H9 (cell line): ENCODE results near the gene OS9. TPM values are rescaled to one million over a fixed set of nuclear protein-coding genes. Genes with fewer than 3 reads are reported as not detected.
A peak's percentile ranks its signal among the peaks of the same experiment; 100 is the strongest.

Experiments used
- DNase-seq: peaks from one replicate; pipeline ENCODE4 v3.0.0-alpha.2; 2017
- H2AFZ ChIP-seq: one replicate; pipeline ENCODE4 v1.6.1; 2013; ENCODE audit warnings: mild to moderate bottlenecking, low read length, control low read depth, moderate library complexity
- H2AK5ac ChIP-seq: 2 replicates; pipeline ENCODE4 v1.6.1; 2013; ENCODE audit warnings: low read length, control low read depth, mixed read lengths; ENCODE audit not compliant: insufficient read length
- H2BK120ac ChIP-seq: one replicate; pipeline ENCODE4 v1.6.1; 2013; ENCODE audit warnings: low read depth, mild to moderate bottlenecking, low read length, control low read depth, inconsistent platforms; ENCODE audit not compliant: poor library complexity, severe bottlenecking
- H2BK12ac ChIP-seq: 2 replicates; pipeline ENCODE4 v1.6.1; 2013; ENCODE audit warnings: low read length, control low read depth, mixed read lengths, low read depth; ENCODE audit not compliant: insufficient read length
- H2BK15ac ChIP-seq: 2 replicates; pipeline ENCODE4 v1.6.1; 2013; ENCODE audit warnings: low read depth, low read length, control low read depth
- H2BK20ac ChIP-seq: one replicate; pipeline ENCODE4 v1.6.1; 2013; ENCODE audit warnings: low read depth, mild to moderate bottlenecking, low read length, control low read depth, inconsistent platforms; ENCODE audit not compliant: poor library complexity, severe bottlenecking
- H2BK5ac ChIP-seq: 2 replicates; pipeline ENCODE4 v1.6.1; 2013; ENCODE audit warnings: low read length, control low read depth, mixed read lengths; ENCODE audit not compliant: insufficient read length
- H3K14ac ChIP-seq: 2 replicates; pipeline ENCODE4 v1.6.1; 2013; ENCODE audit warnings: low read length, control low read depth; ENCODE audit not compliant: insufficient read depth
- H3K18ac ChIP-seq: 2 replicates; pipeline ENCODE4 v1.6.1; 2013; ENCODE audit warnings: low read depth, mild to moderate bottlenecking, mixed read lengths, low read length, control low read depth; ENCODE audit not compliant: insufficient read length
- H3K23ac ChIP-seq: 2 replicates; pipeline ENCODE4 v1.6.1; 2013; ENCODE audit warnings: low read length, control low read depth, mixed read lengths, low read depth; ENCODE audit not compliant: insufficient read length
- H3K23me2 ChIP-seq: 2 replicates; pipeline ENCODE4 v1.6.1; 2013; ENCODE audit warnings: low read depth, mild to moderate bottlenecking, mixed read lengths, low read length, control low read depth; ENCODE audit not compliant: insufficient read length, poor library complexity, severe bottlenecking
- H3K27ac ChIP-seq: 2 replicates; pipeline ENCODE4 v1.5.1; 2013; ENCODE audit warnings: low read length, control low read depth, mixed read lengths, low read depth; ENCODE audit not compliant: insufficient read length
- H3K27me3 ChIP-seq: 2 replicates; pipeline ENCODE4 v1.6.1; 2013; ENCODE audit warnings: low read length, control low read depth, inconsistent platforms; ENCODE audit not compliant: insufficient read depth
- H3K4ac ChIP-seq: 2 replicates; pipeline ENCODE4 v1.6.1; 2013; ENCODE audit warnings: low read depth, mild to moderate bottlenecking, control low read depth, inconsistent platforms, low read length, moderate library complexity
- H3K4me1 ChIP-seq: 2 replicates; pipeline ENCODE4 v1.6.1; 2013; ENCODE audit warnings: low read length, control low read depth, inconsistent platforms; ENCODE audit not compliant: insufficient read depth
- H3K4me2 ChIP-seq: 2 replicates; pipeline ENCODE4 v1.6.1; 2013; ENCODE audit warnings: low read length, control low read depth, mixed read lengths; ENCODE audit not compliant: insufficient read length, insufficient read depth
- H3K56ac ChIP-seq: 2 replicates; pipeline ENCODE4 v1.6.1; 2013; ENCODE audit warnings: low read depth, mild to moderate bottlenecking, mixed read lengths, low read length, control low read depth; ENCODE audit not compliant: insufficient read length
- H3K79me1 ChIP-seq: 2 replicates; pipeline ENCODE4 v1.6.1; 2013; ENCODE audit warnings: low read depth, mild to moderate bottlenecking, moderate library complexity, low read length, control low read depth, inconsistent platforms; ENCODE audit not compliant: insufficient read depth, poor library complexity, severe bottlenecking
- H3K79me2 ChIP-seq: 2 replicates; pipeline ENCODE4 v1.6.1; 2013; ENCODE audit warnings: low read length, control low read depth, inconsistent platforms; ENCODE audit not compliant: insufficient read depth
- H3K9ac ChIP-seq: 2 replicates; pipeline ENCODE4 v1.6.1; 2013; ENCODE audit warnings: low read length, control low read depth, mixed read lengths; ENCODE audit not compliant: insufficient read length; ENCODE audit errors: extremely low read depth
- H3K9me3 ChIP-seq: one replicate; pipeline ENCODE4 v1.6.1; 2013; ENCODE audit warnings: low read depth, low read length, inconsistent platforms; ENCODE audit not compliant: control insufficient read depth
- H3T11ph ChIP-seq: one replicate; pipeline ENCODE4 v1.6.1; 2013; ENCODE audit warnings: mild to moderate bottlenecking, low read length, control low read depth, inconsistent platforms
- H4K20me1 ChIP-seq: one replicate; pipeline ENCODE4 v1.6.1; 2013; ENCODE audit not compliant: control insufficient read depth, insufficient read length, insufficient read depth
- H4K5ac ChIP-seq: 2 replicates; pipeline ENCODE4 v1.6.1; 2013; ENCODE audit warnings: low read depth, mild to moderate bottlenecking, mixed read lengths, low read length, control low read depth; ENCODE audit not compliant: insufficient read length
- H4K8ac ChIP-seq: replicated peaks from 2 replicates; pipeline ENCODE4 v1.6.1; 2013; ENCODE audit warnings: low read length, control low read depth, mixed read lengths, low read depth; ENCODE audit not compliant: insufficient read length
- H4K91ac ChIP-seq: 2 replicates; pipeline ENCODE4 v1.6.1; 2013; ENCODE audit warnings: low read depth, mild to moderate bottlenecking, moderate library complexity, mixed read lengths, low read length, control low read depth; ENCODE audit not compliant: insufficient read length
- H3K27ac Mint-ChIP-seq, 3 experiments: 2 replicates in 2 of 3; 3 replicates in 1 of 3; pipeline ENCODE4 v1.8.0; 2020 to 2021; ENCODE audit warnings: mixed read lengths in 3 of 3, mild to moderate bottlenecking in 1 of 3, moderate library complexity in 1 of 3
- H3K27me3 Mint-ChIP-seq: 2 replicates; pipeline ENCODE4 v1.8.0; 2021; ENCODE audit warnings: low read depth, mild to moderate bottlenecking, moderate library complexity, mixed read lengths
- H3K36me3 Mint-ChIP-seq, 3 experiments: 2 replicates in 2 of 3; 3 replicates in 1 of 3; pipeline ENCODE4 v1.8.0; 2020 to 2021; ENCODE audit warnings: low read depth in 3 of 3, mixed read lengths in 3 of 3; ENCODE audit not compliant: insufficient read depth in 1 of 3
- H3K4me1 Mint-ChIP-seq, 2 experiments: 2 replicates each; pipeline ENCODE4 v1.8.0; 2020; ENCODE audit warnings: mixed read lengths in 2 of 2
- H3K4me3 Mint-ChIP-seq, 2 experiments: 2 replicates in 1 of 2; 3 replicates in 1 of 2; pipeline ENCODE4 v1.8.0; 2020 to 2021; ENCODE audit warnings: mild to moderate bottlenecking in 2 of 2, mixed read lengths in 2 of 2, moderate library complexity in 1 of 2
- H3K9me3 Mint-ChIP-seq, 2 experiments: 2 replicates in 1 of 2; 3 replicates in 1 of 2; pipeline ENCODE4 v1.8.0; 2020; ENCODE audit warnings: mild to moderate bottlenecking in 2 of 2, mixed read lengths in 2 of 2, moderate library complexity in 1 of 2
- CTCF ChIP-seq: fragments of 200-600 bp; sonication (generic); conservative IDR thresholded peaks from 3 replicates; pipeline ENCODE4 v1.8.0; 2021; ENCODE audit warnings: antibody characterized with exemption, mild to moderate bottlenecking
- WGBS: extraction: QIAGEN DNeasy Blood & Tissue Kit; methylation state at CpG from one replicate; pipeline ENCODE4 v1.1.7; 2013; ENCODE audit warnings: missing lambda C conversion rate, low lambda C conversion rate, mixed read lengths; ENCODE audit not compliant: insufficient read length; ENCODE audit errors: extremely low coverage; 5-methylcytosine and 5-hydroxymethylcytosine counted together
- total RNA-seq: library from RNA; stranded (reverse); gene quantifications from 2 replicates; pipeline ENCODE4 v1.2.1, GENCODE V29; 2021

Gene OS9
- total RNA-seq, 1 experiment from 2014 or later, result 112 TPM

DNA sequence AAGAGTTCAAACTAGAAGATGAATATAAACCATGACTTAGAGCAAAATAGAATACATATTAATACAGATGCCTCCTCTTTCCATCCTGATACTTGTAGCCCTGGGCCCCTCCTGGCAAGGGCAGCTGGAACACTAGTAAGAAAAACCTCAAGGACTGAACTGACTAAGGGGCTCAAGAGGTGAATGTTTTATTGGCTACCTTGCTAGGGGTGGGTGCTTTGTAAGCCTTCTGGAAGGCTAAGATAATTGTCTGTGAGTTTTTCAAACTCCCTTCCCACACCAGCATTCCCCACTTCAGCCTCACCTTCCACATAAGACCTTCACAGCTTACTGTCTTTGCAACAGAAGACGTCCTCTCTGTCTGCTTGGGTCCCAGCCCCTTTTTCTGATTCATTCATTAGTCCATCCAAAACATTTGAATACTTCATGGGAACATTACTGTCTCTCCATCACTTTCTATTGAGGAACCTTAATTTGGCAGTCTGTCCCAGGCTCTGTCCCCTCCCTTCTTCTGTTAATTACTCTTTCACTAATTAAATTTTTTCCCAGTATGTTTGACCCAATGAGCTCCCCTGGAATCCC lies 59.9 kb downstream of the OS9 start:
- DNase-seq, result no peak
- H2BK15ac ChIP-seq, result no peak overlapping the region
- H4K5ac ChIP-seq, result no peak overlapping the region
- Mint-ChIP-seq H3K4me3 (peak overlapping the region; percentile 81 to 93), H3K27ac (no peak overlapping the region), H3K27me3 (peaks cover 30% of the 10 kb centered on the region), H3K4me1 (peaks cover 43 to 44% of the 10 kb centered on the region in 2 experiments), H3K36me3 (peaks cover 26 to 42% (median 33%) of the 10 kb centered on the region in 3 experiments), H3K9me3 (peaks cover 0 to 2% of the 10 kb centered on the region in 2 experiments; a peak in 2 of 5 replicates)
- H3K27me3 ChIP-seq, result peaks cover 11% of the 10 kb centered on the region
- H3K56ac ChIP-seq, result no peak overlapping the region
- peaks cover 13% of the 10 kb centered on the region; the same call in 1 of the 2 replicates for H3K79me2 ChIP-seq
- no peak overlapping the region for H2BK5ac ChIP-seq
- H3K9ac ChIP-seq, result no peak overlapping the region
- H2AK5ac ChIP-seq, result no peak overlapping the region
- no peak overlapping the region for H3T11ph ChIP-seq
- H3K23me2 ChIP-seq, result peaks cover 17% of the 10 kb centered on the region
- no peak overlapping the region for H3K14ac ChIP-seq
- no peaks in the 10 kb centered on the region for H4K20me1 ChIP-seq
- no peak overlapping the region for H2BK12ac ChIP-seq
- no peak overlapping the region for H3K27ac ChIP-seq
- no peak for TF ChIP-seq CTCF
- no peak overlapping the region for H4K8ac ChIP-seq
- no peak overlapping the region for H3K18ac ChIP-seq
- no peak overlapping the region for H2AFZ ChIP-seq
- WGBS, result no CpG with 5 or more reads among the region's 1 CpG
- H3K79me1 ChIP-seq, result no peaks in the 10 kb centered on the region
- H3K9me3 ChIP-seq, result no peaks in the 10 kb centered on the region
- no peak overlapping the region for H4K91ac ChIP-seq
- no peak overlapping the region for H3K4ac ChIP-seq
- H3K23ac ChIP-seq, result no peak overlapping the region
- H3K4me2 ChIP-seq, result peak overlapping the region; percentile 65
- 0 out of 2 replicates have a peak, but pooled peaks cover 7% of the 10 kb centered on the region for H3K4me1 ChIP-seq
- H2BK20ac ChIP-seq, result no peak overlapping the region
- no peak overlapping the region for H2BK120ac ChIP-seq
